ENCODE measurements around the gene GART.

GRCh38 chr21:33522953-33523349 is 19.0 kb downstream of the GART start:
- TF ChIP-seq CTCF (conservative IDR thresholded peaks at IDR 0.05; ENCODE audit: low read depth, low read length) (no peak), EZH2 (IDR thresholded peaks at IDR 0.05; ENCODE audit: low read length, unreplicated experiment) (no peak)

Measured in PC-3 (cell line).